GM10266 (cell line): ENCODE data around the gene USH2A.

Source experiments
- DNase-seq: peaks from one replicate; pipeline ENCODE4 v3.0.0; 2012; ENCODE audit errors: extremely low spot score
- CTCF ChIP-seq: IDR thresholded peaks from 2 replicates; pipeline ENCODE4 v1.5.1; 2012; ENCODE audit warnings: mild to moderate bottlenecking, low read depth; ENCODE audit not compliant: control insufficient read depth, insufficient read depth; ENCODE audit errors: missing control alignments

USH2A gene

GRCh38 chr1:216325946-216326345, 97.3 kb downstream of the USH2A start:
- no peak for DNase-seq

GRCh38 chr1:216325336-216325735, 97.9 kb downstream of the USH2A start:
- no peak for DNase-seq
- no peak for TF ChIP-seq CTCF

More at GRCh38 chr1:216325946-216326345, 97.3 kb downstream of the USH2A start:
- no peak for TF ChIP-seq CTCF

- no peak for TF ChIP-seq CTCF
- no peak for DNase-seq
Measured at GRCh38 chr1:216323344-216323743, 99.9 kb downstream of the USH2A start.

GRCh38 chr1:216314379-216315095, 108.7 kb downstream of the USH2A start:
- DNase-seq = no peak
- no peak for TF ChIP-seq CTCF

GRCh38 chr1:216310776-216311175, 112.5 kb downstream of the USH2A start:
- TF ChIP-seq CTCF = no peak

GRCh38 chr1:216306830-216307229, 116.4 kb downstream of the USH2A start:
- TF ChIP-seq CTCF = no peak
- no peak for DNase-seq

More at GRCh38 chr1:216310776-216311175, 112.5 kb downstream of the USH2A start:
- DNase-seq = peak; percentile 6

GRCh38 chr1:216303690-216304089, 119.6 kb downstream of the USH2A start:
- TF ChIP-seq CTCF = no peak
- DNase-seq = no peak
